ENCODE measurements around the gene CA7. TPM values are rescaled to one million over a fixed set of nuclear protein-coding genes. Genes with fewer than 3 reads are reported as not detected.

CA7 gene
- total RNA-seq, 2 donors from 2014 or later = not detected

GRCh38 chr16:66881964-66882508 lies 37.8 kb downstream of the CA7 start:
- Histone ChIP-seq H3K27me3 (no peaks in the 10 kb centered on the region), H3K9me3 (no peaks in the 10 kb centered on the region), H3K27ac (no peak overlapping the region), H3K4me1 (peaks cover 0 to 19% of the 10 kb centered on the region in 2 donors), H3K4me3 (no peak overlapping the region), H3K36me3 (peaks cover 15% of the 10 kb centered on the region)
- no peak for DNase-seq (ENCODE audit: low spot score)
- no peak for TF ChIP-seq CTCF (IDR thresholded peaks at IDR 0.05)

GRCh38 chr16:66882702-66883101 lies 38.5 kb downstream of the CA7 start:
- no peak for TF ChIP-seq CTCF (IDR thresholded peaks at IDR 0.05)
- Histone ChIP-seq H3K4me1 (peaks cover 0 to 19% of the 10 kb centered on the region in 2 donors), H3K27ac (no peak overlapping the region), H3K36me3 (peaks cover 15% of the 10 kb centered on the region), H3K4me3 (no peak overlapping the region), H3K27me3 (no peaks in the 10 kb centered on the region), H3K9me3 (no peaks in the 10 kb centered on the region)
- no peak for DNase-seq (ENCODE audit: low spot score)

- no peak for TF ChIP-seq CTCF (IDR thresholded peaks at IDR 0.05)
- Histone ChIP-seq H3K4me1 (peaks cover 0 to 12% of the 10 kb centered on the region in 2 donors), H3K36me3 (peaks cover 15% of the 10 kb centered on the region), H3K4me3 (no peak overlapping the region), H3K27me3 (no peaks in the 10 kb centered on the region), H3K27ac (no peak overlapping the region), H3K9me3 (no peaks in the 10 kb centered on the region)
- DNase-seq (ENCODE audit: low spot score) = no peak
Observed at GRCh38 chr16:66885491-66885890, 41.3 kb downstream of the CA7 start.

GRCh38 chr16:66886321-66886720 lies 42.1 kb downstream of the CA7 start:
- Histone ChIP-seq H3K4me3 (no peak overlapping the region), H3K9me3 (no peaks in the 10 kb centered on the region), H3K27me3 (no peaks in the 10 kb centered on the region), H3K4me1 (peaks cover 0 to 6% of the 10 kb centered on the region in 2 donors), H3K36me3 (peaks cover 15% of the 10 kb centered on the region), H3K27ac (no peak overlapping the region)
- DNase-seq (ENCODE audit: low spot score) = no peak
- no peak for TF ChIP-seq CTCF (IDR thresholded peaks at IDR 0.05)

- no peak for TF ChIP-seq CTCF (IDR thresholded peaks at IDR 0.05)
- Histone ChIP-seq H3K4me3 (no peak overlapping the region), H3K27ac (no peak overlapping the region), H3K9me3 (no peaks in the 10 kb centered on the region), H3K27me3 (no peaks in the 10 kb centered on the region), H3K36me3 (peaks cover 15% of the 10 kb centered on the region), H3K4me1 (no peaks in the 10 kb centered on the region)
- no peak for DNase-seq (ENCODE audit: low spot score)
Observed at GRCh38 chr16:66886914-66887313, 42.7 kb downstream of the CA7 start.

All from right atrium auricular region (tissue), 2 donors.